ENCODE measurements around the gene OR2C1.
A peak's percentile ranks its signal among the peaks of the same experiment; 100 is the strongest.

OR2C1 gene

DNA sequence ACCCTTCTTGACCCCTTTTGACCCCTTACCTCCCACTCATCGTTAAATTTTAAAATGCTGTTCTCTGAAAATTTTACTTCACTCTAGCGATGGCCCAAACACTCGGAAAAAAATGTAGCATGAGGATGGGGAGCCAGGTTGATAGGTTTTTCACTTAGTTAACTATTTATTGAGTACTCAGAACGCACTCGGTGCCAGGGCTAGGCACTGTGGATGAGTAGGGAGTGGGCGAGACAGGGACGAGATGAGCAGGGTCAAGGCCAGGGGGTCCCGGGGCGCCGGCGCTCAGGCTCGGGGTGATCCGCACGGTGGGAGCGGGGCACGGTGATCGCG is 44.7 kb downstream of the OR2C1 start:
- no peak for DNase-seq (ENCODE audit: low spot score)

DNA sequence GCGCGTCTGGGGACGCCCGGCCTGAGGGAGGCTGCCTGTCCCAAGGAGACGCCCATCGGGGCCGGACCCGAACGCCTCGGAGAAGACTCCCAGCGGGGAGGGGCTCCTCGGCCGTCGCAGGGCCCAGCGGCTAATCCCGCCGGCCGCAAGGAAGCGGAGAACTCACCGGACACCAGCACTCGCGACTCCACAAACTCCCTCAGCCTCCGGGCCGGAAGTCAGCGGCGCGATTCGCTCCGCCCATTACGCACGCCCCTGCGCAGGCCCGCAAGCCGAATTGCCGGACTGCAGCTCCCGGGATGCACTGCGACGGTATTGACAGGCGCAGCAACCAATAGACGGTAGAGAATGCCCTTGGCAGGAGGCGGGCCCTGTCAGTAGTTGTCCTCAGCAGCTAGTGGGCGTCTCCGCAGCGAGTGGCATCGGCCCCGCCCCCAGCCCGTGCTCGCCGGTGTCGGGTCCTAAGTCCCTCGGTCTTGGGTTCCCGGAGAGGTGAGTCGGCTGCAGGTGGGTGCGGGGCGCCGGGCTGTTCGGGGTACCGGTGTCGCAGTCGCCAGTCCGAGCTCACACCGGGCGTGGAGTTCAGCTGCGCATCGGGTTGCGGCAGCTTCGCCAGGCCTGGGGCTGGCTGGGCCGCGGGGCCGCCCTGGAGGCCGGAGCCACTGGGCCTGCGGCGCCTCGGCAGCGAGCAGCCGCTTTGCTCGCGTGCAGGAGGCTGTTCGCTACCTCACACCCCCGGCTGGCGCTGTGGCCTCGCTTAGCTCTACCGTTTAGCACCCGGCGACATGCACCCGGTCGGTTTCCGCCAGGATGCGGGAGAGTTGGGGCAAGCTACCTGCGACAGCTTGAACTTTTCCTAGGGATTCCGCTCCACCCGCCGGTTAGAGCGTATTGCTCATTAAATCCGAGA is 45.3 kb downstream of the OR2C1 start, which contains the start of the genes ZNF174 and ZSCAN32:
Gene ZNF174, plus strand, starts transcription at position 437 of the 910 bp plus-strand sequence. CDS start 790 bp downstream, outside the sequence.
Gene ZSCAN32, minus strand, starts transcription at position 226 of the 910 bp plus-strand sequence. CDS start 3,447 bp downstream, outside the sequence.
- DNase-seq (ENCODE audit: low spot score), result peak; percentile 100

GRCh38 chr16:3401719-3402397 is 46.2 kb downstream of the OR2C1 start:
- peak; percentile 31 for DNase-seq (ENCODE audit: low spot score)

Measured in AG20443 (cell line).